Ishikawa (cell line): ENCODE measurements around the gene TTC6.

ENCODE experiments used
- CEBPB ChIP-seq: IDR thresholded peaks from 2 replicates; pipeline ENCODE4 v1.6.1; 2012
- RAD21 ChIP-seq: IDR thresholded peaks from 2 replicates; pipeline ENCODE4 v1.6.1; 2012; ENCODE audit warnings: low read depth
- YY1 ChIP-seq: IDR thresholded peaks from 2 replicates; pipeline ENCODE4 v1.6.1; 2012; ENCODE audit warnings: low read depth

- TF ChIP-seq YY1 (no peak), CEBPB (no peak), RAD21 (no peak)
Measured at GRCh38 chr14:37596790-37597472, 1.5 kb downstream of the TTC6 start.
